Measurements from ENCODE around the gene OTOG.

The OTOG gene

DNA sequence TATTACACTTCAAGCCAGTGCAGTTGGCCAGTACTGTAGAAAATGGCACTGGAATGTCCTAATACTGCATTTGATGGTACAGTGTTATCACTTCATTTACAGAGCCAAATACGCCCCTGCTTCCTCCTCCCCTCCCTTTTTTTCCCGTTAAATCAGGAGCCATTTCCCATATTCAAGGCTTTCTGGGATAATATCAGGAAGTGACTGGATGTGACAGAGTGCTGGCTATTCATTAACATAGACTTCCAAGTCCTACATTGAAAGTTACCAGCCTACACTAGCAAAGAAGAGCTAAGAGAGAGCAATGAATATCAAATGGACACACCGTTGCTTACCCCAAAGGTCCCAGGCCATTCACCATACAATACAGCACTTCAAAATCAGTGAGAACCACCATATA is 38.3 kb upstream of the OTOG start:
- no peak for DNase-seq (ENCODE audit: low spot score)
- TF ChIP-seq CTCF (IDR thresholded peaks at IDR 0.05; ENCODE audit: borderline replicate concordance, control extremely low read depth, extremely low read depth, insufficient read depth, missing control alignments): no peak
- in situ Hi-C loops (cut with MboI; ENCODE audit: low sequenced_read_pairs, unreplicated experiment): loop anchor here (10.0 kb wide), 1 partner anchor 274 kb away; no protein-coding TSS in a partner anchor

DNA sequence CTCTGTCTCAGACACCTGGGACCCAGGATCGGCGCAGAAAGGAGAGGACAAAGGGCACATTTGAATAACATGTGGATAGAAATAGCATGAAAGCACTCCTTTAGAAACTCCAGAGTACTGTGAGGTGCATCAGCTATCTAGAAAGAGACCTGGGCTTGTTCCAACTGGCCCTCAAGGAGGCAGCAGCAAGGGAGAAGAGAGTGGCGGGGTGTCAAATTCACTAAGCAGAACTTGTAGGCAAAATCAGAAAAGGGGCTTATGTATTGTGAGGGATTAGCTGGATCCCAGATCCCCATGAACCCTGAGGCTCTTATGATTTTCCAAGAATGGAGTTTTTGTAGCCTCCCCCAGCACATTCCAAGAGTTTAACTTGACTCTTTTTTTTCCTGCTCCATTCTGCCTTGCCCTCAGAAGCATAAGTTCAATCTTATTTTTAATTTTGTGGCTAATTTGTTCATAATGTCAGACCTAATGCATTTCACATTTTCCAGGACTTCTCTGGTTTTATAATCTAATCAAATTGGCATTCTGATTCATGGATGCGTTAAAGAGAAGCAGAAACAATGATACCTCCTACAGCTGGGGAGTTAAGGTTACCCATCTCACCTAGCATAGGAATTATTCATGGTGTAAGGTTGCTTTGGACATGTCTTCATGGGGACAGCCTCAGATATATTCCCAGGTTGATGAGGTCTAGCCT is 36.4 kb upstream of the OTOG start:
- in situ Hi-C loops (cut with MboI; ENCODE audit: low sequenced_read_pairs, unreplicated experiment): no loop called here
- no peak for TF ChIP-seq CTCF (IDR thresholded peaks at IDR 0.05; ENCODE audit: borderline replicate concordance, control extremely low read depth, extremely low read depth, insufficient read depth, missing control alignments)
- DNase-seq (ENCODE audit: low spot score): no peak

DNA sequence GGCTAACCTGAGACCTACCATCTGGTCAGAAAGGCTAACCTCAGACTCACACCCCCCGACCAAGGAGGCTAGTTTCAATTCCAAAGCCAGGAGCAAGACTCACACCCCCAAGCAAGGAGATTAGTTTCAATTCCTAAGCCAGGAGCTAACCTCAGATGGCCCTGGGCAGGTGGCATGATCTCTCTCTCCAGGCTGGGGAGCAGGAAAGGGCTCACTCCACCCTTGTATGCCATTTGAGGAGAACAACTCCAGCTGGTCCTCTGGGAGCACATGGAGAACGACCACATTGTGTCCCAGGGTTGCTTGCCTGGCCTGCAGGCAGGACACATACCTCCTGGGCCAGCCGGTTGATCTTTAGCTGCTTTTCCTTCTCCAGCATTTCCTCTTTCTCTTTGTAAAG is 35.5 kb upstream of the OTOG start:
- in situ Hi-C loops (cut with MboI; ENCODE audit: low sequenced_read_pairs, unreplicated experiment): no loop called here
- TF ChIP-seq CTCF (IDR thresholded peaks at IDR 0.05; ENCODE audit: borderline replicate concordance, control extremely low read depth, extremely low read depth, insufficient read depth, missing control alignments): no peak

GRCh38 chr11:17512101-17512500 is 35.0 kb upstream of the OTOG start:
- no peak for DNase-seq (ENCODE audit: low spot score)
- in situ Hi-C loops (cut with MboI; ENCODE audit: low sequenced_read_pairs, unreplicated experiment): no loop called here
- no peak for TF ChIP-seq CTCF (IDR thresholded peaks at IDR 0.05; ENCODE audit: borderline replicate concordance, control extremely low read depth, extremely low read depth, insufficient read depth, missing control alignments)

More for the DNA sequence above, 35.5 kb upstream of the OTOG start:
- no peak for DNase-seq (ENCODE audit: low spot score)

GRCh38 chr11:17513853-17514252 is 33.2 kb upstream of the OTOG start:
- TF ChIP-seq CTCF (IDR thresholded peaks at IDR 0.05; ENCODE audit: borderline replicate concordance, control extremely low read depth, extremely low read depth, insufficient read depth, missing control alignments): no peak
- DNase-seq (ENCODE audit: low spot score): no peak
- in situ Hi-C loops (cut with MboI; ENCODE audit: low sequenced_read_pairs, unreplicated experiment): no loop called here

- in situ Hi-C loops (cut with MboI; ENCODE audit: low sequenced_read_pairs, unreplicated experiment): no loop called here
- DNase-seq (ENCODE audit: low spot score): no peak
- no peak for TF ChIP-seq CTCF (IDR thresholded peaks at IDR 0.05; ENCODE audit: borderline replicate concordance, control extremely low read depth, extremely low read depth, insufficient read depth, missing control alignments)
Observed at GRCh38 chr11:17514476-17514875, 32.6 kb upstream of the OTOG start.
